IMR-90 (cell line): ENCODE results near the gene PRPF6. TPM values are rescaled to one million over a fixed set of nuclear protein-coding genes. Genes with fewer than 3 reads are reported as not detected.

Source experiments
- ATAC-seq: fragments of 200-7000 bp; cut with Tn5 transposase; 2 replicates; pipeline ENCODE4 v1.9.1; 2020; ENCODE audit warnings: low read depth, mild to moderate bottlenecking, moderate library complexity
- BruUV-seq: library from RNA; stranded (reverse); fragments of 400-500 nt; replicated peaks from 2 replicates; lab custom pipeline; 2021; lab: Mats Ljungman, UMichigan
- CTCF ChIA-PET: fragments of 300-600 bp; formaldehyde crosslinking; extraction: SDS; loops from one replicate; lab custom pipeline; 2021; ENCODE audit warnings: antibody characterized with exemption; lab: Yijun Ruan, JAX
- POLR2A ChIA-PET: fragments of 300-600 bp; sonication (Branson Sonifier 250); formaldehyde crosslinking; loops from one replicate; lab custom pipeline; 2022; ENCODE audit warnings: antibody characterized with exemption; ENCODE audit not compliant: unreplicated experiment; lab: Charles Lee
- DNase-seq: peaks from one replicate; pipeline ENCODE4 v3.0.0; 2013
- H2AFZ ChIP-seq: replicated peaks from 2 replicates; pipeline ENCODE3; 2013; ENCODE audit warnings: low read length, mild to moderate bottlenecking; ENCODE audit not compliant: poor library complexity
- H2AK5ac ChIP-seq: 2 replicates; pipeline ENCODE4 v1.6.1; 2013; ENCODE audit warnings: low read depth, low read length, inconsistent platforms
- H2AK9ac ChIP-seq: replicated peaks from 2 replicates; pipeline ENCODE3; 2013; ENCODE audit warnings: mild to moderate bottlenecking, low read depth, low read length, moderate library complexity; ENCODE audit not compliant: poor library complexity
- H2BK120ac ChIP-seq: 2 replicates; pipeline ENCODE4 v1.6.1; 2013; ENCODE audit warnings: low read depth, low read length, inconsistent platforms
- H2BK15ac ChIP-seq: 3 replicates; pipeline ENCODE4 v1.6.1; 2013; ENCODE audit warnings: low read depth, low read length, inconsistent platforms
- H2BK20ac ChIP-seq: 2 replicates; pipeline ENCODE4 v1.6.1; 2013; ENCODE audit warnings: low read depth, mild to moderate bottlenecking, inconsistent platforms, low read length, moderate library complexity
- H2BK5ac ChIP-seq: 2 replicates; pipeline ENCODE4 v1.6.1; 2013; ENCODE audit warnings: mild to moderate bottlenecking, low read depth, low read length, inconsistent platforms; ENCODE audit not compliant: poor library complexity, severe bottlenecking
- H3K14ac ChIP-seq: replicated peaks from 2 replicates; pipeline ENCODE4 v1.6.1; 2013; ENCODE audit warnings: low read depth, low read length, inconsistent platforms
- H3K18ac ChIP-seq: 2 replicates; pipeline ENCODE4 v1.6.1; 2013; ENCODE audit warnings: low read depth, low read length, control low read depth
- H3K23ac ChIP-seq: 2 replicates; pipeline ENCODE4 v1.6.1; 2013; ENCODE audit warnings: low read depth, low read length, inconsistent platforms
- H3K27ac ChIP-seq: 2 replicates; pipeline ENCODE4 v1.5.1; 2013; ENCODE audit warnings: mild to moderate bottlenecking, control low read depth, low read length; ENCODE audit not compliant: insufficient read depth
- H3K27me3 ChIP-seq: 2 replicates; pipeline ENCODE4 v1.6.1; 2013; ENCODE audit warnings: low read length; ENCODE audit not compliant: control insufficient read depth, insufficient read depth
- H3K36me3 ChIP-seq: 2 replicates; pipeline ENCODE4 v1.6.1; 2013; ENCODE audit warnings: low read length, mixed read lengths; ENCODE audit not compliant: control insufficient read depth, insufficient read depth
- H3K4ac ChIP-seq: 2 replicates; pipeline ENCODE4 v1.6.1; 2013; ENCODE audit warnings: low read depth, low read length, inconsistent platforms
- H3K4me1 ChIP-seq: 2 replicates; pipeline ENCODE4 v1.6.1; 2013; ENCODE audit warnings: low read length, mixed read lengths; ENCODE audit not compliant: control insufficient read depth, insufficient read depth
- H3K4me2 ChIP-seq: 2 replicates; pipeline ENCODE4 v1.6.1; 2013; ENCODE audit warnings: low read depth, mild to moderate bottlenecking, control low read depth, low read length, moderate library complexity
- H3K4me3 ChIP-seq: 2 replicates; pipeline ENCODE4 v1.5.1; 2013; ENCODE audit warnings: low read depth, mild to moderate bottlenecking, control low read depth, low read length, moderate library complexity; ENCODE audit not compliant: insufficient read depth
- H3K56ac ChIP-seq: 2 replicates; pipeline ENCODE4 v1.6.1; 2013; ENCODE audit warnings: low read length, inconsistent platforms; ENCODE audit not compliant: insufficient read depth; ENCODE audit errors: extremely low read depth
- H3K79me1 ChIP-seq, 2 experiments: 2 replicates each; pipeline ENCODE4 v1.6.1; 2013; ENCODE audit warnings: low read length in 2 of 2, inconsistent platforms in 1 of 2, low read depth in 1 of 2
- H3K9ac ChIP-seq: 2 replicates; pipeline ENCODE4 v1.6.1; 2013; ENCODE audit warnings: low read depth, low read length, control low read depth
- H3K9me1 ChIP-seq: 2 replicates; pipeline ENCODE4 v1.6.1; 2013; ENCODE audit warnings: low read length, inconsistent platforms; ENCODE audit not compliant: insufficient read depth
- H3K9me3 ChIP-seq: 2 replicates; pipeline ENCODE4 v1.6.1; 2013; ENCODE audit warnings: low read length; ENCODE audit not compliant: control insufficient read depth, insufficient read depth
- H4K20me1 ChIP-seq: 2 replicates; pipeline ENCODE4 v1.6.1; 2013; ENCODE audit warnings: low read length, inconsistent platforms; ENCODE audit not compliant: insufficient read depth
- H4K5ac ChIP-seq: 2 replicates; pipeline ENCODE4 v1.6.1; 2013; ENCODE audit warnings: mild to moderate bottlenecking, low read depth, low read length, control low read depth
- H4K8ac ChIP-seq, 2 experiments: 2 replicates each; pipeline ENCODE4 v1.6.1; 2013; ENCODE audit warnings: low read depth in 2 of 2, low read length in 2 of 2, control low read depth in 1 of 2, inconsistent platforms in 1 of 2
- H4K91ac ChIP-seq: 2 replicates; pipeline ENCODE4 v1.6.1; 2013; ENCODE audit warnings: low read depth, low read length, inconsistent platforms; ENCODE audit not compliant: insufficient read depth
- CHD1 ChIP-seq: IDR thresholded peaks from 2 replicates; pipeline ENCODE4 v1.6.1; 2012; ENCODE audit warnings: low read depth, low read length, improper control_type of control experiment
- ELK1 ChIP-seq: fragments of 150-350 bp; IDR thresholded peaks from 2 replicates; pipeline ENCODE4 v1.6.1; 2016; ENCODE audit warnings: low read depth, mild to moderate bottlenecking, low read length, moderate library complexity, borderline replicate concordance
- MAZ ChIP-seq: IDR thresholded peaks from 2 replicates; pipeline ENCODE4 v1.6.1; 2012; ENCODE audit warnings: low read depth, mild to moderate bottlenecking, low read length, improper control_type of control experiment, moderate library complexity, borderline replicate concordance
- NFE2L2 ChIP-seq: fragments of 150-350 bp; IDR thresholded peaks from 2 replicates; pipeline ENCODE4 v1.6.1; 2016; ENCODE audit warnings: low read depth, mild to moderate bottlenecking, low read length
- RAD21 ChIP-seq: IDR thresholded peaks from 2 replicates; pipeline ENCODE4 v1.6.1; 2012; ENCODE audit warnings: low read length, improper control_type of control experiment
- WGBS, 2 experiments: methylation state at CpG; one replicate each; pipeline versions ENCODE4 v1.1.5 to v1.1.7; 2013; ENCODE audit warnings: missing lambda C conversion rate in 2 of 2; ENCODE audit not compliant: insufficient read length in 1 of 2; ENCODE audit errors: extremely low coverage in 2 of 2; 5-methylcytosine and 5-hydroxymethylcytosine counted together
- dilution Hi-C: fragments of 300-500 bp; cut with HindIII; formaldehyde crosslinking; loops from one replicate; pipeline ENCODE4 v1.14.3; 2018; ENCODE audit warnings: low sequenced_read_pairs; ENCODE audit not compliant: unreplicated experiment
- in situ Hi-C: fragments of 300-500 bp; cut with MboI; formaldehyde crosslinking; loops from 3 replicates; pipeline ENCODE4 v1.14.3; 2019; ENCODE audit warnings: low sequenced_read_pairs, inconsistent platforms, mixed read lengths
- intact Hi-C: fragments of 100-400 bp; cut with micrococcal nuclease; formaldehyde crosslinking; loops from 2 replicates; pipeline ENCODE4 v1.10.0; 2022
- polyA plus RNA-seq, 3 experiments: library from polyadenylated mRNA; depleted of rRNA; stranded (reverse); fragments of >200 nt; gene quantifications; 2 replicates each; pipeline ENCODE4 v1.2.3, GENCODE V29; 2012; ENCODE audit warnings: low replicate concordance in 1 of 3
- total RNA-seq: library from RNA; depleted of rRNA; stranded (reverse); fragments of >200 nt; gene quantifications from 2 replicates; pipeline ENCODE4 v1.2.3, GENCODE V29; 2012
- TF ChIP-seq, protein P1 (sequence below): conservative IDR thresholded peaks from 2 replicates; pipeline ENCODE4 v1.5.1; 2012; ENCODE audit warnings: mild to moderate bottlenecking, low read depth, low read length, improper control_type of control experiment

PRPF6 gene
- total and polyA plus RNA-seq, 2 of the 4 experiments (the other 2 are of a cell fraction): 43.5 to 71.3 TPM

DNA sequence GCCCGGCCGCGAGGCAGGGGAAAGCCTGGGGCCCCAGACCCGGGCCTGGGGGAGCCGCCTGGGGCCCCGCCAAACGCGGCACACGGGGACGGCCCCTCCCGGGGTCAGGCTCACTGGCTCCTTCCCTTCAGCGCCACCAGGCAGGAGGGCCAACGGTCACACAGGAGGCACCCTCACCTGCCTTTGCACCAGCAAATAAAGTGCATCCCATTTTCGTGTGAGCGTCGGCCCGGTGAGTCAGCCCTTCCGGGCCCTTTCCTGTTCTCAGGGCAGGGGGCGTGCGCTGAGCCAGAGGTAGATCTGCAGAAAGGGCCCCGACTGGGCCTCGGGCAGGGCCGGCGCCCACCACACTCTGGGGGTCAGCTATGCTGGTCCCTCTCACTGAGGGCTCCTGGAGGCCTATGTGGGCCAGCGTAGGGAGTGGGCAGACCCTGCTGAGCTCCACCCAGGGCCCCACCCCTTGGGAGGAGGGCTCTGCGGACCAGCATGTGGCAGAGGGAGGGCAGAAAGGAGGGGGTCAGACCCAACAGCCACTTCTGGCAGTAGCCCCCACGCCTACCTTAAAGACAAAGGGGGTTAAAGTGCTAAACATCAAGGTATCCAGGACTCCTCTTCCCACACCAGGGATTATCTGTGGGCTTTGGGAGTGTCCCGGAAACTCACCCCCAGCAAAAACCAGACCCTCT lies 23.8 kb upstream of the PRPF6 start:
- ATAC-seq (peak; percentile 57), DNase-seq (peak; percentile 49)
- H2AFZ ChIP-seq: peak overlapping the region; percentile 78
- H3K4me3 ChIP-seq: peak overlapping the region; percentile 37
- no peak overlapping the region for H2BK15ac ChIP-seq
- in situ Hi-C loops: no loop called here
- intact Hi-C loops: loop anchor here (5.0 kb wide), 1 partner anchor 420 kb away; the partner anchor contains the start of gene PTK6
- H3K56ac ChIP-seq: no peak overlapping the region
- H3K27me3 ChIP-seq: no peaks in the 10 kb centered on the region
- H3K4ac ChIP-seq: 0 out of 2 replicates have a peak overlapping the region, but pooled peaks have one; percentile 56
- no peak overlapping the region for H3K23ac ChIP-seq
- H2BK5ac ChIP-seq: no peak overlapping the region
- peaks cover 23% of the 10 kb centered on the region for H4K20me1 ChIP-seq
- no TSS peak for BruUV-seq
- H2AK9ac ChIP-seq: peak overlapping the region; percentile 96
- no peak overlapping the region for H3K9ac ChIP-seq
- ChIA-PET CTCF (interaction anchor here (0.6 to 1.2 kb wide), 2 partner anchors 16 to 98 kb away, joined by 3 read pairs; no protein-coding TSS in a partner anchor), POLR2A (interaction anchor here (0.7 kb wide), 1 partner anchor 11 kb away, joined by 3 read pairs; no protein-coding TSS in a partner anchor)
- peak overlapping the region; percentile 19 for H3K27ac ChIP-seq
- H4K91ac ChIP-seq: 0 out of 2 replicates have a peak overlapping the region, but pooled peaks have one; percentile 32
- dilution Hi-C loops: no loop called here
- no peak overlapping the region for H3K18ac ChIP-seq
- H3K4me2 ChIP-seq: peak overlapping the region; percentile 72
- H3K9me3 ChIP-seq: no peaks in the 10 kb centered on the region
- H2BK120ac ChIP-seq: no peak overlapping the region
- H3K4me1 ChIP-seq: peaks cover 16% of the 10 kb centered on the region
- H3K79me1 ChIP-seq: peaks cover 3 to 33% of the 10 kb centered on the region in 2 experiments; a peak in 2 of 4 replicates
- H2AK5ac ChIP-seq: peak overlapping the region; percentile 88; the same call in 1 of the 2 replicates
- peak overlapping the region in 1 of 2 experiments; percentile 57 for H4K8ac ChIP-seq
- peaks cover 12% of the 10 kb centered on the region for H3K9me1 ChIP-seq
- H3K36me3 ChIP-seq: peaks cover 28% of the 10 kb centered on the region; the same call in 1 of the 2 replicates
- no peak overlapping the region for H4K5ac ChIP-seq
- no peak overlapping the region; the same call in none of the 2 replicates for H3K14ac ChIP-seq
- TF ChIP-seq ELK1 (no peak), NFE2L2 (no peak), MAZ (peak; percentile 45; the same call in 1 of the 2 replicates), RAD21 (no peak), CHD1 (no peak)
- TF ChIP-seq, protein P1, sequence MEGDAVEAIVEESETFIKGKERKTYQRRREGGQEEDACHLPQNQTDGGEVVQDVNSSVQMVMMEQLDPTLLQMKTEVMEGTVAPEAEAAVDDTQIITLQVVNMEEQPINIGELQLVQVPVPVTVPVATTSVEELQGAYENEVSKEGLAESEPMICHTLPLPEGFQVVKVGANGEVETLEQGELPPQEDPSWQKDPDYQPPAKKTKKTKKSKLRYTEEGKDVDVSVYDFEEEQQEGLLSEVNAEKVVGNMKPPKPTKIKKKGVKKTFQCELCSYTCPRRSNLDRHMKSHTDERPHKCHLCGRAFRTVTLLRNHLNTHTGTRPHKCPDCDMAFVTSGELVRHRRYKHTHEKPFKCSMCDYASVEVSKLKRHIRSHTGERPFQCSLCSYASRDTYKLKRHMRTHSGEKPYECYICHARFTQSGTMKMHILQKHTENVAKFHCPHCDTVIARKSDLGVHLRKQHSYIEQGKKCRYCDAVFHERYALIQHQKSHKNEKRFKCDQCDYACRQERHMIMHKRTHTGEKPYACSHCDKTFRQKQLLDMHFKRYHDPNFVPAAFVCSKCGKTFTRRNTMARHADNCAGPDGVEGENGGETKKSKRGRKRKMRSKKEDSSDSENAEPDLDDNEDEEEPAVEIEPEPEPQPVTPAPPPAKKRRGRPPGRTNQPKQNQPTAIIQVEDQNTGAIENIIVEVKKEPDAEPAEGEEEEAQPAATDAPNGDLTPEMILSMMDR: no peak
- H2BK20ac ChIP-seq: no peak overlapping the region
- WGBS, 2 experiments: 0% methylated on average over 9 of the region's 28 CpGs; no CpG with 5 or more reads in 1 of the 2 experiments
